Placental pericyte (primary cell): ENCODE measurements around the gene MYL12A. TPM values are rescaled to one million over a fixed set of nuclear protein-coding genes. Genes with fewer than 3 reads are reported as not detected.

ENCODE experiments used
- total RNA-seq: library from RNA; depleted of rRNA; stranded (reverse); fragments of >200 nt; gene quantifications from 2 replicates; pipeline ENCODE4 v1.2.3, GENCODE V29; 2012

Gene MYL12A
- 653 and 684 TPM in 2 replicates for total RNA-seq

DNA sequence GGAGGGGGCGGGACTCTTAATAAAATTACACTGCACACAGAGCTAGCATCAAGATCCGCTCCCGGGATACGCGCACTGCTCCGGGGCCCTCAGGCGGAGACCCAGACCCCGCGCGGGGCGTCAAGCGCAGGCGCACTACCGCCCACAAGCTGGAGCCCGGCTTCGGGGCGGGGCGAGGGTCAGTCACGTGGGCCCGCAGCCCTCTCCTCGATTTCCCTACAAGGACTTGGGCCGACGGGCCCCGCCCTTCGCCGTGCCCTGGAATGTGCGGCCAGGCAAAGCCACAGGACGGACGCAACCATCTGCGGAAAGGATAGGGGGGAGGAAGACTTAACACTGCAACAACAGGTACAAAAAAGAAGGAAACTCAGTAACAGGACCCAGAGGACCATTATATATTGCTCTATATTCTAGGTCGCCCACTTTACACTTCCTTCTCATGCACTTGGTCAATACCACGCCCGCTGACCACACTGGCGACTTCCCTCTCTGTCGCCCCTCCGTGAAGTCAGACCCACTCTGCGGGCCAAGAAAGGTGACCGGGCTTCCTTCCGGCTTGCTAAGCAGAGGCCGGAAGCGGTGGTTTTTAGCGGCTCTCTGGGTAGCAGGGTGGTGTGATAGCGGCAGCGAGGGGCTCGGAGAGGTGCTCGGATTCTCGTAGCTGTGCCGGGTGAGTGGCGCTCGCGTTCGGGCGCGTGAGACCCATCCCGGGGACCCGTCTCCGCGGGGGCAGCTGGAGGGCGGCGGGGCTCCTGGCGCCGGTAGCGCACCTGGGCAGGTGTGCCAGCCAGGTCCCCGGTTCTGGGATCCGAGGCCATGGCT, at the start of gene MYL12A:
MYL12A (plus strand) TSS at position 562 of the 822 bp plus-strand sequence. CDS start 5,447 bp downstream, outside the sequence.

DNA sequence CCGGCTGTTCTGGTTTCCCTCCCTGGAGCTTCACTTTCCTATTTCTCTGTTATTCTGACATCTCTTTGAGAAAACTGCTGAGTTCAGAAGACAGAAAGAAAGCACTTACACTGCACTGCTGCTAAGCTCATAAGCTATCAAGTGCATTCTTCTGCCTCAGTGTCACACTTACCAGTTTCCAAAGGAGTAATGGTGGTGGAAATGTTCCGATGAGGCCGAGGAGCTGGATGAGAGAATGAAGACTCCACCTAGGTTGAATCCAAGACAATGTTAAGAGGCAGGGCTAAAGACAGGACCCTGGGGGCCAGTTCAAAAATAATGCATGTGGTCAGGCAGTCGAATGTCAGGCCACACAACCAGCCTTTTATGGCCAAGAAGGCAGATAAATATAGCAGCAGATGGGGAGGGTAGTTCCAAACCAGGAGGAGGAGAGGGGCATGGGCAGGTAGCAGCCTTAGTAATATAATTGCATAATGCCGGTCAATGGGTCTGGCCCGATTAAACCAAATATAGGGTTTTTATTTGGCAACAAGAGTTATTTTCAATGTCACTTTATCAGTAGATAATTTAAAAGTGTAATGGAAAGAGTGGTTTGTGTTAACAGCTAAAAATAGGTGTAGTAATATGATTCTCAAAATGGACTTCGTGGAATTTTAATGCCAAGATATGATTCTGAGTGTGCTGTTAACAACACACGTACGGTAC, 27.8 kb upstream of the MYL12A start, which contains the start of gene MYOM1:
MYOM1 (minus strand) TSS at position 338 of the 705 bp plus-strand sequence. CDS start 4,745 bp downstream, outside the sequence.

DNA sequence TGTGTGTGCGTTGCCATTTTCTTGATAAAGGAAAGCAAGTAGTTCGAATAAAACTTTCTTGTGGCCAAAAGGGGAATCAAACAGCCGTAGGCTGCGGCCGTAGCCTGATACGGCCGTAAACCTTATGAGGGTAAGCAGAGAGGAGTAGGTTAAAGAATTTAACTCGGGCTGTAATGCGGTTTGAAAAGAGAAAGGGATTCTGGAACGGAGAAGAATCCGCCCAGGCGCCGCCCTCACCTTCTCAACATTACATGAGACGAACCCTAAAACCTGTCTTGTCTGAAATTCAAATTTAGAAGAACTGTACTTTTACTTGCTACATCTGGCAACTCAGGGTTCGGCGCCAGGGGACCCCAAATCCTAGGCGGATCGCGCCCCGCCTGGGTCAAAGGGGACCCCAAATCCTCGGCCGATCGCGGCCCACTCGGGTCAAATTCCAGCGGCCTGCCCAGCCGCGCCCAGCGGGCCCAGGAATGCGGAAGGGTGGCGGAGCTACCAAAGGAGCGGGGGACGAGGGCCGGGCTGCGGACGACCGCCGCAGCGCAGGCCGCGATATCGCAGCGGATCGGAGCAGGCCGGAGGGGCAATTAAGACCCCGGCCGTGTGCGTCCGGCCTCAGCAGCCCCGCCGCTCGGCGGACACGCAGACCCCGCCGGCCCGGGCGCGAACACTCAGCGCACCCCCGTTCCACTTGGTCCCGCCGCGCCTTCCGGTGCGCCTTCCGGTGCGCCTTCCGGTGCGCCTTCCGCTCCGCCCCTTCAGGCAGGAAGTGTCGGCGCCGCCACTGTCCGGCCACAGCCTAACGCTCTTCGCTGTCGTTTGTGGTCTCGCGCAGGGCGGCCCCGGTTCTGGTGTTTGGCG, 14.0 kb downstream of the MYL12A start, which contains the start of gene MYL12B:
MYL12B (plus strand) TSS at position 761 of the 861 bp plus-strand sequence. CDS start 10,766 bp downstream, outside the sequence.

Other genes with a start within 250 kb of the MYL12A start
- 41.1 and 47.2 TPM in 2 replicates for gene LPIN2, start 234.7 kb upstream of the MYL12A start, total RNA-seq
- 0.14 and 0.22 TPM in 2 replicates for gene MYOM1, start 27.8 kb upstream of the MYL12A start, total RNA-seq
- 287 and 305 TPM in 2 replicates for gene MYL12B, start 14.3 kb downstream of the MYL12A start, total RNA-seq
- gene TGIF1, start 202.4 kb downstream of the MYL12A start, total RNA-seq = 187 and 442 TPM in 2 replicates